Endometrial microvascular endothelial cells (primary cell): ENCODE results near the gene SLC6A12. TPM values are rescaled to one million over a fixed set of nuclear protein-coding genes. Genes with fewer than 3 reads are reported as not detected.

Experiments used
- in situ Hi-C: cut with HindIII; loops from 2 replicates; pipeline ENCODE4 v1.10.0; 2017; ENCODE audit warnings: low sequenced_read_pairs, low pct_unique_long_range_greater_than_20kb; ENCODE audit errors: inconsistent ontology term
- total RNA-seq: library from RNA; depleted of rRNA; stranded (reverse); fragments of >200 nt; gene quantifications from one replicate; pipeline ENCODE4 v1.2.3, GENCODE V29; 2015; ENCODE audit errors: inconsistent ontology term

Gene SLC6A12
- total RNA-seq, 1 donor from 2014 or later = not detected

- in situ Hi-C loops = no loop called here
These were observed 8.9 kb downstream of the SLC6A12 start for GRCh38 chr12:205026-205425.

GRCh38 chr12:204261-204678 is 9.7 kb downstream of the SLC6A12 start:
- in situ Hi-C loops = no loop called here

GRCh38 chr12:203462-204260 is 10.3 kb downstream of the SLC6A12 start:
- in situ Hi-C loops = no loop called here

GRCh38 chr12:203074-203461 is 10.9 kb downstream of the SLC6A12 start:
- in situ Hi-C loops = no loop called here

- in situ Hi-C loops = no loop called here
These were observed 11.8 kb downstream of the SLC6A12 start for GRCh38 chr12:202081-202731.

- in situ Hi-C loops = no loop called here
These were observed 12.6 kb downstream of the SLC6A12 start for GRCh38 chr12:201361-201760.

- in situ Hi-C loops = no loop called here
These were observed 15.3 kb downstream of the SLC6A12 start for GRCh38 chr12:198705-199104.

- in situ Hi-C loops = no loop called here
These were observed 15.9 kb downstream of the SLC6A12 start for GRCh38 chr12:197911-198695.

- in situ Hi-C loops = no loop called here
These were observed 16.6 kb downstream of the SLC6A12 start for GRCh38 chr12:197347-197746.

- in situ Hi-C loops = no loop called here
These were observed 17.5 kb downstream of the SLC6A12 start for GRCh38 chr12:196436-196835.

- in situ Hi-C loops = no loop called here
These were observed 18.0 kb downstream of the SLC6A12 start for GRCh38 chr12:195951-196350.

- in situ Hi-C loops = no loop called here
These were observed 18.8 kb downstream of the SLC6A12 start for GRCh38 chr12:195156-195555.

- in situ Hi-C loops = no loop called here
These were observed 19.7 kb downstream of the SLC6A12 start for GRCh38 chr12:194276-194675.

- in situ Hi-C loops = no loop called here
These were observed 20.7 kb downstream of the SLC6A12 start for GRCh38 chr12:193261-193660.

GRCh38 chr12:191541-191940 is 22.4 kb downstream of the SLC6A12 start:
- in situ Hi-C loops = no loop called here

- in situ Hi-C loops = no loop called here
These were observed 23.1 kb downstream of the SLC6A12 start for GRCh38 chr12:190881-191280.

- in situ Hi-C loops = no loop called here
These were observed 24.4 kb downstream of the SLC6A12 start for GRCh38 chr12:189622-189962.

GRCh38 chr12:188910-189621 is 24.9 kb downstream of the SLC6A12 start:
- in situ Hi-C loops = no loop called here
